Bone marrow (tissue), 2 donors: Measurements from ENCODE around the gene SASH3.

ENCODE experiments used
- DNase-seq, 2 donors: peaks; one replicate each; lab custom pipeline; 2025; lab: John Stamatoyannopoulos, UW

Gene SASH3

DNA sequence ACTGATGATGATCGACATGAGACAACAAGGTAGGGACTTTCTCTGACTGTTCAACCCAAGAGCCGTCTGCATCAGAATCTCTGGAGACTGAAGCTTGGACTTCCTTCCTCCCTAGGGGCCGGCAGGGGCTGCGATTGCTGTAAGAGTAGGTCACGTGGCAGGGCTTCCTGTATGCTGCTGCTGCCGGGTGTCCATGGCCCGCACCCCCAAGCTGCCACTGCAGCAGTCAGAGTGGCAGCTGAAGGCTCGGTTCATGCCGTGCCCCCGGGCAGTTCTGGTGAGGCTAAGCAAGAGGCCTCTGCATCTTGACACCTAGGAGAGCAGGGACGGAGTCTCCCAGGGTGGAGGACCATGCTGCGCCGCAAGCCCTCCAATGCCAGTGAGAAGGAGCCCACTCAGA lies at the start of gene SASH3:
Gene SASH3, plus strand, starts transcription at position 203 of the 400 bp plus-strand sequence. Its CDS starts 149 bp downstream, at position 352.
- DNase-seq: peak; percentile 16 to 52

DNA sequence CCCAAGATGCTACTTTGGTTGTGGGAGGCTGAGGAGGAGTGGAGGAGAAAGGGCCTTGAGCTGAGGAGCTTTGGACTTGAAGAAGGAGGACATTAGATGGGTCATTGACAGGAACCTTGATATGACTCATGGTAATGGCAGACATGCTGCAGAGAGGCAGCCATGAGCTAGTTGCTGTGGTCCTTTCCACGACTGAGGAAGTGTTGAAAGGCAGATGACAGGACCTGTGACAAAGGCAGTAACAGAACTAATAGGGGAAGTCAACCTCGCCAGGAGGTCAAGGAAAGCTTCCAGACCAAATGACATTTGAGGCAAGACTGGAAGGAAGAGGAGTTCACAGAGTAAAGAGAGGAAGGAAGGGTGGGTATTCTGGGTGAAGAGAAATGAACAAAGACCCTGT lies 48.5 kb upstream of the SASH3 start:
- peak in 1 of 2 donors; percentile 56 for DNase-seq

DNA sequence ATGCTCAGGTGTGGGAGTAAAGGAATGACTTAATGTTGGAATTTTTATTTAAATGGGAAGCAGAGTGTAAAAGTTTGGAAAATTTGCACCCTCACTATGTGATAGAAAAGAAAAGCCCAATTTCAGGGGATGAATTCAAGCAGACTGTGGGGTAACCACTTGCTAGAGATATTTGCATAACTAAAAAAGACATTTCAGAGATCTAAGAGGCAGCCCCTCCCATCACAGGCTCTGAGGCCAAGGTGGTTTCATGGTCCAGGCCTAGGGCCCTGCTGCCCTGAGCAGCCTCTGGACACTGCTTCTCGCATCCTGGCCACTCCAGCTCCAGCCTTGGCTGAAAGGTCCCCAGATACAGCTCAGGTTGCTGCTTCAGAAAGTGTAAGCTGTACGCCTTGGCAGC lies 46.9 kb upstream of the SASH3 start:
- no peak for DNase-seq

DNA sequence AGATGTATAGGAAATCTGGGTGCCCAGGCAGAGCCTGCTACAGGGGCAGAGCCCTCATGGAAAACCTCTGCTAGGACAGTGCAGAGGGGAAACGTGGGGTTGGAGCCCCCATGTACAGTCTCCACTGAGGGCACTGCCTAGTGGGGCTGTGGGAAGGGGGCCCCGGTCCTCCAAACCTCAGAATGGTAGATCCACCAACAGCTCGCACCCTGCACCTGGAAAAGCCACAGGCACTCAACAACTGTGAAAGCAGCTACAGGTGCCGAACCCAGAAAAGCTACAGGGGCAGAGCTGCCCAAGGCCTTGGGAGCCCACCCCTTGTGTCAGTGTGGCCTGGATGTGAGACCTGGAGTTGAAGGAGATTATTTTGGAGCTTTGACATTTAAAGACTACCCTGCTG lies 46.4 kb upstream of the SASH3 start:
- DNase-seq: no peak

DNA sequence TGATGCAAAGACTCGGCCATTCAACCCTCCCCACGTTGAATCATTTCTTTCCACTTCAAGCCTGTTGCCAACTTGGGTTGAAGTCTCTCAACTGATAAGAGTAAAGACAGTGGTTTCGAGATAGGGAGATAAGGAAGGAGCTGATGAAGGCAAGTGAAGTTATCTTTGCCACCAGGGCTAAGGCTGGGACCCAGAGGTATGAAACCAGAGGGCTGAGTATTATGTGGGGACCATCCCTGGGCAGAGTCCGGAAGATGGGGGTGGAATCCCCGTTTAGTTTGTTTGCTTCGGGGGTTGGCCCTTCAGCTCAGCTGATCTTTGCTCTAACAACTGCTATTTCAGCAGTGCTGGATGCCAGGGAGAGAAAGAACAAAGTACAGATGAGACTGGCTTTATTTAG lies 43.3 kb upstream of the SASH3 start:
- no peak for DNase-seq

DNA sequence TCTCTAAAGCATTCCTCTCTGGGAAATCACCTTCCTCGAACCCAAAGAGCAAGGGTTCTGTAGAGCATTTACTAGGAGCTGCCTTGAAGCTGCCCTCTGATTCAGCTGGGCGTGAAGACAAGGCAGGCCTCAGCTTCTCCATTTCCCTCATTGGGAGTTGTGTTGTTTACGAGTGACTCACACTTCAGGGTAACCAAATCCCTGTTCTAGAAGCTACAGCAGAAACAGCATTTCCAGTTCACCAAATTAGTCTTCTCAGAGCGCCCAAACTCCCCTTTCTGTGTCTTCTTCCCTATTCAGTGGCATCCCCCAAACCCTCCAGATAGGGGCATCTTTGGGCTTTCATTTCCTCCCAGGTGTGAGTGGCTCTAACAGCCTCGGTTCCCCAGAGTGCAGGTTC lies 41.8 kb upstream of the SASH3 start:
- peak; percentile 4 to 65 for DNase-seq

DNA sequence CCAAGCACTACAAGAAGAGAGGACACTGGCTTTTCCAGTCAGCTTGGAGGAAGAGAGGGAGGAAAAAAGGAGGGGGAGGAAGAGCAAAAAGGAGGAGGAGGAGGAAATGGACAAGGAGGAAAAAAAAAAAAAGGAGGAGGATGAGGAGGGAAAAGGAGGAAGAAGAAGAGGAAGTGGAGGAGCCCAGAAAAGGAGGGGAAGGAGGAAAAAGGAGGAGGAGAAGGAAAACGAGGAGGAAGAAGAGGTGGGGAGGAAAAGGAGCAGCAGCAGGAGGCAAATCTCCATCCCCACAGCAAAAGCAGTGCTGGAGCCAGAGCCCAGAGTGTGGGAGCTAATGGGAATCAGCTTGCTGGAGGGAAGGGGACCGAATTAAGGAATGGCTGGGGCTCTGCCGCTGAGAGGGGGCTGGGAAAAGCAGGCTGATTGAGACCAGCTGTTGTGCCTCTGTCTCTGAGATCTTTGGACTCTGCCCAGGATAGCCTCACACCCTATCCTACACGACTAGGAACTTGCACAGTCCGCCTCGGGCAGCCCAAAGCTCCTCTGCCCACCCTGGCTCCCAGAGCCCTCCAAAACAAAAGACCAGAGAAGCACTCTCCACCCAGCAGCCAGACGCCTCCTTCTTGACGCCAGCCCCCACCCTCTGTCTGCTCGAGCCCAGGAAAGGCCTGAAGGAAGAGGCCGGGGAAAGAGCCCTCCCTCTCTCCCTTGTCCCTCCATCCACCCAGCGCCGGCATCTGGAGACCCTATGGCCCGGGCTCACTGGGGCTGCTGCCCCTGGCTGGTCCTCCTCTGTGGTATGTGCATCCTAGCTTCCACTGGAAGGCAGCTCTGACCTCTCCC lies 41.1 kb upstream of the SASH3 start, which contains the start of gene XPNPEP2:
Gene XPNPEP2, plus strand, starts transcription at position 514 of the 843 bp plus-strand sequence. Its CDS starts 235 bp downstream, at position 749.
- DNase-seq: no peak

DNA sequence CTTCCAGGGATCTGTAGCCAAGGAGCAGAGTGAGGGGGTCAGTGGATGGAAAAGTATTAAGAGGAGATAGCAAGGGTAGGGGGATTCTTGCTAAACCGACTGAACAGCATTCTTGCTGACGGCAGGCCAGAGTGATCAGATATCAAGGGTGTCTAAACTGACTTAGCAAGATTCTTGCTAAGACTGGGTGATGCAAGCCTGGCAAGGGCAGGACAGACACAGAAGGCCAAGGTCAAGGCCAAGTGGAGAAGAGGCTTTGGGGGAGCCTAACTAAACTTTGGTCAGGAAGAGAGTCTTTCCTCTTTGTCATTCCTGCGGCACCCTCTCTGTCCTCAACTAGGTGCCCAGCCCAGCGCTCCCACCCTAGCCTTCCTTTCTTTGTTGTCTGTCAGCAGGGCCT lies 40.2 kb upstream of the SASH3 start:
- DNase-seq: no peak

DNA sequence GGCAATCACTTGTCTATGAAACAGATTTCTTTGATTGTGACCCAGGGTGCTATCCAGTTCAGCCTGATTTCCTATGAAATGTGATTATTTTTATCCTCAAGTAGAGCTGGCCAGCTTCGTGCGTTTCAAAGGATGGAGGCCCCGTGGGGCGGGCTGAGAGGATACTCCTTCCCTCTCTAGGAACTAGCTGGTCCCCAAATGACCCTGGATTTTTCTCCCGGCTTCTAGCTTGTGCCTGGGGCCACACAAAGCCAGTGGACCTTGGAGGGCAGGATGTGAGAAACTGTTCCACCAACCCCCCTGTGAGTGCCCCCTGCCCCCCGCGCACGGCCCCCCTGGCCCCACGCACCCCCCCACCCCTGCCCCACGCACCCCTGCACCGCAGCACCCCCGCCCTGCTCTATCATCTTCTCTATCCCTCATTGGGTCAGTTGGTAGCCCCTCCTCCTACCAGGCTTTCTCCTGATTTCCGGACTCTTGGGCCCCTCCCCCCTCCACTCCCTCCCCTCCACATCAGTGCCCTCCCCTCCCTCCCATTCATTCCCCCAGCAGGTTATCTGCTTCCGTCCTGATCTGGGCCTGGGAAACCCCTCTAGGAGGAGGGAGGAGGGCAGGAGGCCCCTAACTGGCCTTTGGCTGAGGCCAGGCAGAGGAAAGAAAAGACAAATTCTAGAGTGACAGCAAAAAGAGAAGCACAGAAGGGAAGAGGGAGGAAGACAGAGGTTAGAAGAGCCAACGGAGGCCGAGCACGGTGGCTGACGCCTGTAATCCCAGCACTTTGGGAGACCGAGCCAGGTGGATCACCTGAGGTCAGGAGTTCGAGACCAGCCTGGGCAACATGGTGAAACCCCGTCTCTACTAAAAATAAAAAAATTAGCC lies 37.6 kb upstream of the SASH3 start:
- DNase-seq: no peak

DNA sequence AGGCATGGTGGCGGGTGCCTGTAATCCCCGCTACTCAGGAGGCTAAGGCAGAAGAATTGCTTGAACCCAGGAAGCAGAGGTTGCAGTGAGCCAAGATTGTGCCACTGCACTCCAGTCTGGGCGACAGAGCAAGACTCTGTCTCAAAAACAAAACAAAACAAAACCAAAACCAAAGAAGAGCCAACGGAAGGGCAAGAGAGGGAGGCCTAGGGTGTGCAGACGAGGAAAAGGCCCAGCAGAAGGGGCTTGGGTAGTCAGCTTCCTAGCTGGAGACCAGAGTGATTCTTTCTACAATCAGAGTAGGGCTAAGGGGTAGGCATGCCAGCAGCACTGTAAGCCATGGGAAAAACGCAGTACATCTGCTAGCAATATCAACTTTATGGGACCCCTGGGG lies 37.0 kb upstream of the SASH3 start:
- peak in 1 of 2 donors; percentile 29 for DNase-seq

DNA sequence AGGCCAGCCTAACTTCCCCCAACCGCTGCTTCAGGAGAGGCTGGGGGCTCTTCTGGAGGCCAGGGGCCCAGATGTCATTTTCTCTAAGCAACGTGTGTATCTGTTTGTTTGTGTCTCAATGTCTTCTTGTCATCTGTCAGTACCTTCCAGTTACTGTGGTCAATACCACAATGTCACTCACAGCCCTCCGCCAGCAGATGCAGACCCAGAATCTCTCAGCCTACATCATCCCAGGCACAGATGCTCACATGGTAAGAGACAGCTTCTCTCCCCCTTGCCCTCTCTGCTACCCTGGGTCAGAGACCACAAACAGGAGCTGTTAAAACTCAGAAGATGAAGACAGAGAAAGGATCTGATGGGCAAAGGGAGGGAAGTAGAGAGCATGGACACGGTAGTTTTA lies 35.9 kb upstream of the SASH3 start:
- no peak for DNase-seq

DNA sequence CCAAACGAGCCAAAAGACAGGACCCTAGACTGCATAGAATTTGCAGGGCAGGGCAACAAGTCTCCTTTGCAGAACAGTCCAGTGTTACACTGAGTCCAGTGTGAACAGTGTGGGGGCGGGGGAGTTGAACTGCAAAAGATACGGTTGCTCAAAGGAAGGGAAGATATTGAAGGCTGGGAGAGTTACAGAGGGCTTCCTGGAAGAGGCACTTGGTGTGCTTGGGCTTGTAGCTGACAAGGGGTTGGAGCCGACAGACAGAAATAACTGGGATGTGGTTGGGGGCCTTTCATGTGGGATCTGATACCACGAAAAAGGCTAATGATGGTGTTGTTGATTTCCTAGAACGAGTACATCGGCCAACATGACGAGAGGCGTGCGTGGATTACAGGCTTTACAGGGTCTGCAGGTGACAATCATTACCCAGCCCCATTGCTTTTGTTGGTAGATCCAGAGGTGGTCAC lies 34.9 kb upstream of the SASH3 start:
- DNase-seq: no peak

DNA sequence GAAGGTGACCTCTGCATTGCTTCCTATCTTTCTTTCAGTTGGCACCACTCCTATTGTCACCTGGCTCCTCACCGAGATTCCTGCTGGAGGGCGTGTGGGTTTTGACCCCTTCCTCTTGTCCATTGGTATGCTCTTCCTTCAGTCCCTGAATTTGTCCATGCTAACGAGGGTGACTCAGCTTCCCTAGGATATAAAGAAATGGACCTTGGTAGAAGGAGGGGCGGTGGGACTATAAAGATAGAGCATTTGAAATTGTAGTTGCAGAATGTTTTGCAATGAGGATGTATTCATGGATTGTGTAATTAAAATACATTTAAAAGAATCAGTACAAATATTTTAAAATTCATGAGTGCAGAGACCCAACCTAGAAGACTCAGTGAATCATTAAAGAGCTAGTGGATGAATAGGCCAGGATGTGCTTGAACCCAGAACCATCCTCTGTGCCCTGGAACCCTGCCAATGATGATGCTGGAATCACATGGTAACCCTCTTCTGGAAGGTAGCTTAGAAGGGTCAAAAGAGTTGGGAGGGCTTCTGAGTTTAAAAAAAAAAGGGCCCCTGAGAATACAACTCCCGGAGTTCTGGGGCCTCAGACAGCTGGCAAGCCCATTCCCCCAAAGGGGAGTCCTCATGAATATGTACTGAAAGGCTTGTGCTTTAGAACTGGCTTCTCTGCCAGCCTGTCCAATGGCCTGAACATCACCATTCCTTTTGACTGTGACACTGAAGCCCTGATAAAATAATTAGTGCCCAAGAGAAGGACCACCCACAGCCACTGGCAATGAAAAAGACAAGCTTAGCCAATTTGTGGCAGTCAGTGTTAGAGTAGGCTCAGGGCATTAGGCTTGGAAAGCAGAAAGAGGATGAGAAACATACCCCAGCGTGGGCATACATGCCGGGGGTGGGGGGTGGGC lies 32.9 kb upstream of the SASH3 start:
- no peak for DNase-seq

DNA sequence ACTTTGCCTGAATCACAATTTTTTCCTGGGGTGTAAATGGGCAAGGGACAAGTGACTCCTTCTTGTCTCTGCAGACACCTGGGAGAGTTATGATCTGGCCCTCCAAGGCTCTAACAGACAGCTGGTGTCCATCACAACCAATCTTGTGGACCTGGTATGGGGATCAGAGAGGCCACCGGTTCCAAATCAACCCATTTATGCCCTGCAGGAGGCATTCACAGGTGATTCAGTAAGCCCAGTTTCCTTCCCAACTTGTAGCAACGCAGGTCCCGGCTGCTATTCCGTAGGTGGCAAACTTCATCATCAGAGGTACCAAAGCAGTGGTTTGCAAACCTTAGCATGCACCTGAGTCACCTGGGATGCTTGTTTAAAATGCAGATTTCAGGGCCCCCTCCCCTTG lies 32.2 kb upstream of the SASH3 start:
- no peak for DNase-seq

DNA sequence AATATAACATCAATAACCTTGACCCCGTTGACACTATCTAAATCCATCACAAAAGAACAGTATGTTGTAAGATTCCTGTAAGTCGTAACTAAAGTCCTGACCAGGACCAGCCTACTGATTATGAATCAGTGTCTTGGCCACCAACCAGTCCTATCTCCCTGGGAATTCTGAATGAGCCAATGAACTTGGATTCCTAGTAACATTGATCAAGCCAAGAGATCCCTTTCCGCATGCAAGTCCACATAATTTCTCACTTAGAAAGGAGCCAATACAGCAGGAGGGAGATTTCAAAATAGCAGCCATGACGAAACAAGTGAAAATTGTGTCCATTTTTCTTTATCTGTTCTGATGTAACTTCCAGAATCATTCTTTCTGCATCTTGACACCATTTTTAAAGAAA lies 31.4 kb upstream of the SASH3 start:
- DNase-seq: no peak

DNA sequence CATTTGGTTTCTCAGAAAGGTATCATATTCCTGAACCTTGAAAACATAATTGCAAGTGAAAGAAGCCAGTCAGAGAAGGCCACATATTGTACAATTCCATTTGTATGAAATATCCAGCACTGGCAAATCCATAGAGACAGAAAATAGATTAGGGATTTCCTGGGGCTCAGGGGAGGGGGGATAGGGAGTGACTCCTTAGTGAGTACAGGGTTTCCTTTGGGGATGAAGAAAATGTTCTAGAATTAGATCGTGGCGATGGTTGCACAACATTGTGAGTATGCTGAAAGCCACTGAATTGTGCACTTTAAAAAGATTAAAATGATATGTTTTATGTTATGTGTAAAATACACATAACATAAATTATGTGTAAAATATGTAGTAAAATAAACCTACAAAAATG lies 30.7 kb upstream of the SASH3 start:
- no peak for DNase-seq

DNA sequence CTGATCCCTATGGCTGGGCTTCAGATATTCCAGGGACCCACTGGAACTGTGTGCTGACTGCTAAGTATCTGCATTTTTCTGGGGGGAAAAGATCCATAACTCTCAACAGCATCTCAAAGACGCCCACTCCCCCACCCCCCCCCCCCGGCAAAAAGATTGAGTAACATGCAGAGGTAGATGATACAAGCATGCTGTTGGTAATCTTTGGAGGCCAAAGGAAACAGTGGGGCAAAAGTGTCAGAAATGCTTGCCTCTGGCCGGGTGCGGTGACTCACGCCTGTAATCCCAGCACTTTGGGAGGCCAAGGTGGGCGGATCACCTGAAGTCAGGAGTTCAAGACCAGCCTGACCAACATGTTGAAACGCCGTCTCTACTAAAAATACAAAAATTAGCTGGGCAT lies 28.8 kb upstream of the SASH3 start:
- no peak for DNase-seq

DNA sequence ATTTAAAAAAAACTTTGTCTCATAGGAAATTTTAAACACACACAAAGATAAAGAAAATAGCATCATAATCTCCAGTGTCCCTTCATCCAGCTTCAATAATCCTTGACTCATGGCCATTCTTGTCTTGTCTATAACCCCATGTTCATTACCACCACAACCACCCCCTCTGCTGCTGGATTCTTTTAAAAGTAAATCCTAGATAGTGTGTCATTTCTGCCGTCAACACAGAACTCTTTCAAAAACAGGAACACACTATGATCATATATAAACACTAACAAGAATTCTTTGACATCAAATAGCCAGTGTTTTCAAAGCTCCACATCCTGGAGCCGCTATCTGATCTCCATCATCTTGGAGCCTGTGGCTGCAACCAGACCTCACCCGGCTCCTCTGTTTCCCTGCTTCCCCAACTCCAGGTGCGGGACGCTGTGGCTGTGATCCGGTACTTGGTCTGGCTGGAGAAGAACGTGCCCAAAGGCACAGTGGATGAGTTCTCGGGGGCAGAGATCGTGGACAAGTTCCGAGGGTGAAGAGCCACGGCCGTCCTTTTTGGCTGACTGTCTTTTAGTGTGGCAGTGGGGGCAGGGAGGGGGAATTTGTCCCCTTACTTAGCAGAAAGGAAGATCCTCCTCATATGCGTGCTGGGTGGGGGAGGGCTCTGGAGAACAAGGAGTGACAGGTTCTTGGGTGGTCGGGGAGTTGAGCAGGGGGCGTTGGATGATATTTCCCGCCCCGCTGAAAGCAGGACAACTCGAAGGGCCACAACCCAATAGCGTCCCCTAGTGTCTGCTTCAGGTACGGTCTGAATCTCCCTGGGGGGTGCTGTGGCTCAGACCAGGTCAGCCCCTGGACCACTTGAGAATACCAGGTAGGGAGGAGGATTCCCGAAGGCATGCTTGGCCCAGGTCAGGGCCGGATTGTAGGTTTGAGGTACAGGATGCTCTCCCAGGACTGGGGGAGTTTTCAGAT lies 25.4 kb upstream of the SASH3 start:
- peak in 1 of 2 donors; percentile 47 for DNase-seq

DNA sequence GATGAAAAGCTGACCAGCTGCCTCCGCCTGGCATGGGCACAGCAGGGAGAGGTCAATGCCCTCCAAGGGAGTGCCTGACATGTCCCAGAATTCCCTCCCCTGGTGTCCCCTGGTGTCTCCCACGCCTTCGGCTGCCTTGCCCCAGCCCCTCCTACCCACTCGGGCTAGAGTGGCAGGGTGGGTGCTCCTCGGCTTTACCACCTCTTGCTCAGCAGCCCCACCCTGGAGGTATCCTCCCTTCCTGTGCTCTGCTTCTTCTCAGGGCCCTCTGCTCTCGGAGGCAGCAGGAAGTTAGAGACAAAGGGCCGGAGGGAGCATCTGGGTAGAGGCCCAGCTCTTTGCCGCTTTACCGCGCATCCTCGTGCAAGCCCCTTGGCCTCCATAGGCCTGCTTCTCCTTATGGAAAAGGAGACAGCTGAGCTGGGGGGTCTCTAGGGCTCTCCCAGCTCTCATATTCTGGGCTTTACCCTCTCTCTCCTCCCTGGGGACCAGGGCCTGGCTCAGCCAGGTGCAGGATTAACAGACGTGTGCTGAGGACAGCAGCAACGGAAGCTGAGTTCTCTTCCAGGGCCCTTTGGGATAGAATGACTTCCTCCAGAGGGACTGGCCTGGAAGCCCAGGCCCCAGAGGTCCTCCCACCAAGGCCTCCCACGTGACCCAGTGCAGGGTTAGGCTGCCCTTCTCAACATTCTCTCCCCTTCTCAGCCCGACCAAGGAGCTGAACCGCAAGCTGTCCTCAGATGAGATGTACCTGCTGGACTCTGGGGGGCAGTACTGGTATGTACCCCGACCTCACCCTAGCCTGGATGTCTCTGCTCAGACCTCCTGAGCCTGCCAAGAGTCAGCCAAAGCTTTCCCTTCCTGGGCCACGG lies 23.7 kb upstream of the SASH3 start:
- no peak for DNase-seq
